Embryonic facial prominence (tissue), 1 donor: ENCODE measurements around the gene BAZ2B.

Experiments used
- DNase-seq: peaks from one replicate; pipeline ENCODE4 v3.0.0-alpha.2; 2016; ENCODE audit errors: extremely low spot score

BAZ2B gene

DNA sequence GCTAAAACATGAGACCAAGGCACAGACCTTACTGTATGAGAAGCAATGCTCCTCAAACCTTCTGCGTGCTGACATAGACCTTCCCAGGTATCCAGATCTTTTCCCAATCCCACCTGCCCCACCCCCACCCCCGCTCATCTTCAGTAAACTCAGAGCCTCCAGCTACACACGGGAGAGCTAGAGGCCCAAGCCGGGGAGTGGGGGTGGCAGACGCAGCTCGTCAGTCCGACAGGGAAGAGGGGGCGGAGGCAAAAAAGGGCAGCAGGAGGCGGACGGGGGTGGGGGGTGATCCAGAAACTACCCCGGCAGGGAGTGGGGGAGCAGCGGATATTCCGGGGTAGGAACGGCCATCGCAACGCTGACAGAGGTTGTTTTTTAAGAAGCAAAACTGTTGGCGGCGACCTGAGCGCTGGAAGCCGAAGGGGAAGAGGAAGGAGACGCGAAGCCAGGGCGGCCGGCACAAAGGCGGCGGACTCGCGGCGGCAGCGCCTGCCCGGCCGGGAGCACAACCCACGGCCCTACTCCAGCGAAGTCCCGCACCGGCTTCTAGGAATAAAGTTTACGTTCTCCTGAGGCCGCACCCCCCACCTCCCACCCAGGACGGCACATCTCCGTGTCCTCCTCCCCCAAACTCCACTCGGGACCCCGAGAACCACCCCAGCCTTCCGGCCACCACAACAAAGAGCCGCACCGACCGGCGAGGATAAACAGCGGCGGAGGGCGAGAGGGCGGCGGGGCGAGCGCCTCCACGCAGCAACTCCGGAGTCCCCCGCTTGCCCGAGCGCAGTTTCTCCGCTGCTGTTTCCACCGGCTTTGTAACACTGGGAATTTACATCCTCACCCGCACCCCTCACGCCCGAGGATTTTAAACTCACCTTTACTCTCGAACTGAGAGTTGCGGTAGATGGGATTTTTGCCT lies 722 bp downstream of the BAZ2B start:
- peak; percentile 93 for DNase-seq

- no peak for DNase-seq
Observed at GRCh38 chr2:159614534-159615366, 1.6 kb downstream of the BAZ2B start.

DNA sequence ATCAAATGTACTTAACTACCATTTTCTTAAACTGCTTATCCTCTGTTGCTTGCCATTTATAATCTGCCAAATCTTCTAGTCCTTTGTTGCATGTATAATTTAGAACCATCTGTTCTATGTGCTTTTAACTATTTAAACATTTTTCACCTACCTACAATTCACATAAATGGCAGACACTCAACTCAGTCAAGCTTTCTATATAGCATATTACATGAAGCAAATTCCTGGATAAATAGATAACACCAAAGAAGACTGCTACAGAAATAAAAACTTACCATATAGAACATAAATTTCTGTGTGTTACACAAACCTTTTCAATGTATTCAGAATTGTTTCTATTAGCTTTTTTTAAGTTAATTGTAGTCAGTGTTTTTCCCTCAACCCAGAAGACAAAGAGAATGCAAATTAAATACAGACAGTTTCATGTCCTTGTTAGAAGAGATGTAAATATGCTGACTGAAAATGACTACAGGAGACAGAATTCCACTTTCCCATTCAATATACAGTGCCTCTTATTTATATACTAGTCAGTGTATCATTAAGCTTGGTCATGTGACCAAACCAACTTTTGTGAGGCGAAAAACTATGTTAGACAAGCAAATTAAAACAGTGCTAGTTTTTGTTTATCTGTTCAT lies 2.6 kb downstream of the BAZ2B start:
- DNase-seq = peak; percentile 56

GRCh38 chr2:159613091-159613490 lies 3.3 kb downstream of the BAZ2B start:
- DNase-seq = no peak

- DNase-seq = no peak
Observed at GRCh38 chr2:159612255-159612901, 4.0 kb downstream of the BAZ2B start.

GRCh38 chr2:159609811-159610549 lies 6.4 kb downstream of the BAZ2B start:
- DNase-seq = no peak

- no peak for DNase-seq
Observed at GRCh38 chr2:159608723-159609308, 7.5 kb downstream of the BAZ2B start.

DNA sequence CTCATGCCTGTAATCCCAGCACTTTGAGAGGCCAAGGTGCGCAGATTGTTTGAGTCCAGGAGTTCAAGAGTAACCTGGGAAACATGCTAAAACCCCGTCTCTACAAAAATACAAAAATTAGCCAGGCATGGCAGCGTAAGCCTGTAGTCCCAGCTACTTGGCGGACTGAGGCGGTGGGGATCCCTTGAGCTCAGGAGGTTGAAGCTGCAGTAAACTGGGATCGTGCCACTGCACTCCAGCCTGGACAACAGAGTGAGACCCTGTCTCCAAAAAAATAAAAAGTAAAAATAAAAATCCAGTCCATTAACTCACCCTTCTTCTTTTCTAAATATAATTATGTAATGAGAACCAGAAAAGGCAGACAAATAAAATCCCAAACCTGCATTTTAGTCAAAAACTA lies 8.2 kb downstream of the BAZ2B start:
- no peak for DNase-seq

DNA sequence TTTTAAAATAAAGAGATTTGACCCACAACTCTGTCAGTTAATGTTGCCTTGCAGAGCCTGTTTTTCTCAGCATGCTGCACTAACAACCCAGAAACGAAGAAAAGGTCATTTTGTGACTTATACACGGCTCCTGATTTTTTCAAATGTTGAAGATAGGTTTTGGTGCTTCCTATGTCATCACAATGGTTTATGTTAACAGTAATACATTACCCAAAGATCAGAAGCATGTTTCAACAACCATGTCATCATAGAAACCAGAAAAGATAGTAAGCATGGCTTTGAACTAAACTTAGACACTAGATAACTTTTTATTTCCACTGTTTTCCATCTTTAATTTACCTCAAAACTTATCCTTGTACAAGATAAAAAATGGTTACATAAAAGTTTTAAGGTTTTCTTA lies 10.1 kb downstream of the BAZ2B start:
- DNase-seq = no peak

DNA sequence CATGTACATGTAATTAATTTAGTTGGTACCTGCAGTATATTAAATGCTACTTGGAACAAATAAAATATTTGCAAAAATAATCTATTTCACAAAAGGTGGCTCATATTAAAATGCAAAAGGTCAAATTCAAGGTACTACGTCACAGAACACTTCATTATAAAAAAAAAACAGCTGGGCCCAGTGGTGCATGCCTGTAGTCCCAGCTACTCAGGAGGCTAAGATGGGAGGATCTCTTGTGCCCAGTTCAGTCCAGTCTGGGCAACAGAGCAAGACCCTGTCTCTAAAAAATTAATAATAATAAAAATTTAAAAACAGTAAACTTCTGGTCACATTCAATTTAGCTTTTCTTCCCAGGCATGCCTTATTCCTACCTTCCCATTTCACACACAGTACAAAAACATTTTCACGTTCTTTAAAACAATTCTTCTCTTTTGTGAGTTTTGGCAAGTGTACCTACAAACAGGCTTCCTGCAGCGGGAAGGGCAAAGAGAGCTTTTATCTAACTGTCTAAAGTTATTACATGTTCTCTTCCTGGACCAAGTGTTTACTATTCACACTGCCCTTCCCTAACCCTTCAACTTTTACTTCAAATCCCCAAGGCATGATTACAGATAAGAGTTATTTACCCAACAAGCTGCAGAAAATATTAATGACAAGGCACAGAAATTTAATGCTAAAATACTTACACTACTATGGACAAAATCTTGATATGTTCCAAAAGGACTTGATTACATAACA lies 10.7 kb downstream of the BAZ2B start:
- no peak for DNase-seq

DNA sequence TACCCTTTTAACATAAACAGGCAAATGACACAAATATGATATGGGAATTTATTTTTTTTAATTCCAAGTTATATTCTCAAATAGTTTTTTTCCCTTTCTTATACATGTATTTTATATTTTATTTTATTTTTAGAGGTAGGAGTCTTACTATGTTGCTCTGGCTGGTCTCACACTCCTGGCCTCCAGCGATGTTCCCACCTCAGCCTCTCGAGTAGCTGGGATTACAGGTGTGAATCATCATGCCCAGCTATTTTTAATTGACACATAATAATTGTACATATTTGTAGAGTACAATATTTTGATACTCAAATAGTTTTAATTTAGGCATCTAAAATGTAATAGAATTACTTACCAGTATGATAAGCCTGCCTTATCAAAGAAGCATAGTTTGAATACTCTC lies 12.2 kb downstream of the BAZ2B start:
- no peak for DNase-seq

DNA sequence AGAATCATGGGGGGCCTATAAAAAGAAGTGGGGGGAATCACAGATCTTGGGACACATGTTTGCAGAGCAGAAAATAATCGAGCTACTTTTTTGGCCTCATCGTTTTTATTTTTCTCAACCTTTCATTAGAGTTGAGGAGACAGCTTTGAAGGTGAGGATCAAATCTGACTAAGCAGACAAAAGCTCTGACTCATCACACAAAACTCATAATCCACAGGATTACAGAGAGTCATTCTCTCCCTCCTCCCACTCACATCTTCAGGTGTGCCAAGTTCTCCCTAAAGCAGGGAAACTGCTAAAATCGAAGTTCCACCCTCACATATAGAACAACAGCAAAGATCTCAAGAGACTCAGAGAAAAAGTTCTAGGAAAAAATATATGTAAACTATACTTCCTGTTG lies 15.6 kb downstream of the BAZ2B start:
- no peak for DNase-seq

DNA sequence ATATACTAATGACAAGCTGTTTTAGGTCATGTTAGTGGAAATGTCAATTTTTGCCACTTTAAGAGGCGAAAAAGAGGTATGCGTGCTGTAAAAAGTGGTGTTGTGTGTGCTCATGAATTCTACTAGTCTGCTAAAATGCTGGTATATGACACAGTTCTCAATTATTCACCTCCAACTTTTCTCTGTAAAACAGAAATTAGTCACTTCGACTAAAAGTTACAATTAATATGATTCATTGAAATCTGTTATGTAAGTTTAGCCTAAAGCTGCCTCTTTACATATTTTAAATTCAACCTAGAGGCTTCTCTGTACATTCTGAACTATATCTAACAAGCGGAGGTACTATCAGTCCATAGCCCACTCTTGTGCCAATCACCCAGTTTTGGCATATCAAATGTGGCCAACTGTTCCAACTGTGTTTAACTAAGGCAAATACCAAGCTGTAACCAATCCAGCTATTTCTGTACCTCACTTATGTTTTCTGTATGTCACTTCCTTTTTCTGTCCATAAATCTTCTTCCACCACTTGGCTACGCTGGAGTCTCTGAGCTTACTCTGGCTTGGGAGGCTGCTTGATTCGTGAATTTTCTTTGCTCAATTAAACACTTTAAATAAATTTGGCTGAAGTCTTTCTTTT lies 20.8 kb downstream of the BAZ2B start:
- no peak for DNase-seq

DNA sequence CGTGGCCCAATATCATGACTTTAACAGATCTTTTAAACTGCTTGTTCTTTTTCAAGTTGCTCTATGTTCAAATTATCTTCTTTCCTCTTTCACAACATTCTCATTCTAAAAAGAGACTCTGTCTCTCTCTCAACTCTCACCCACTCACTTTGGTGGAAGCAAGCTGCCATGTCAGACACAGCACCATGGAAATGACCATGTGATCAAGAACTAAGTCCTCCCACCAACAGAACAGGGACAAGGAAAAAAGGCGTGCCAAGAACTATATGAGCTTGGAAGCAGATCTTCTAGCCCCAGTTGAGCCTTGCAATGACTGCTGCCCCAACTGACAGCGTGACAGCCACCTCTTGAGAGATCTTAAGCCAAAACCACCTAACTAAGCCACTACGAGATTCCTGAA lies 23.9 kb downstream of the BAZ2B start:
- no peak for DNase-seq

- DNase-seq = no peak
Observed at GRCh38 chr2:159591221-159591620, 25.1 kb downstream of the BAZ2B start.

DNA sequence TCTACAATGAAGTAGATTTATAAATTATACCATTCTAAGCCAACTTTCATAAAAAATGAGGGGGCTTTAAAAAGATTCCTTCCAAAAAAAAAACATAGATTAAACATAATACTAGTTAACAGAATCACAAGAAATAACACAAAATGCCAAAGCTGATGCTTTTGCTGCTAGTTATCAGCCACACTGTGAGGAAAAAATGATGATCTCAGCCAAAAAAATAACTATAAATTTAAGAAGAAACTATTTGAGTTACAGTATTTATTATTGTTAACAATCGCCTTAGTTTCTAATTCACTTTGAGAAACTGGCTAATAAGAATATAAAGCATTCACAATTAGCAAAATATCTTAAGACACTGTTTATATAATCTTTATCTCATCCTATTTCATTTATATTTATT lies 27.1 kb downstream of the BAZ2B start:
- DNase-seq = no peak

GRCh38 chr2:159586034-159586433 lies 30.3 kb downstream of the BAZ2B start:
- DNase-seq = no peak

DNA sequence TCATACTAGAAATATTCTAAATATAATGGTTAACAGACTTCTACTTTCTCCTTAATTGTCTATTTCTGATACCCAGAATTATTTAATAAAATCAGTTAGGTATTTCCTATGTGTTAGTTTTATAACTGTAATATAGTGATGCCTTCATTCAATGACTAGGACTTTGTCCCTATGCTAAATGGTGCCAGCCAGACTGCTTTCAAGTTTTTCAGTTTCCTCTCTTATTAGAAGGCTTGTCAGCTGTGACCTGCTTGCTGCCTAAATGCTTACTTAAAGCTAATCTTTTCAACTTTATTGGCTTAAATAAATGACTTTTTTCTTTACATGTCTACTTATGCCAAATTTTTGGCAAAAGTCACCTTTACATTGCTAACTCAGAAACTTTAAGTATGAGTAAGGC lies 30.7 kb downstream of the BAZ2B start:
- no peak for DNase-seq

DNA sequence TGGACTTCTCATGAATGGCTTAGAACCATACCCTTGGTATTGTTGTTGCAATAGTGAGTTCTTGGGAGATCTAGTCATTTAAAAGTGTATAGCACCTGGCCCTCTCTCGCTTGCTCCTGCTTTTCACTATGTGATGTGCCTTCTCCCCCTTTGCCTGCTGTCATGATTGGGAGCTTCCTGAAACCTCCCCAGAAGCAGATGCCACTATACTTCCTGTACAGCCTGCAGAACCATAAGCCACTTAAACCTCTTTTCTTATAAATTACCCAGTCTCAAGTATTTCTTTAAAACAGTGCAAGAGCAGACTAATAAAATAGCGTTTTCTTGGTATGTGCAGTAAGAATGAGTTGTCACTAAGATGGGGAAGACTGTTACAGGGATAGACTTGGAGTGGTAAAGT lies 31.6 kb downstream of the BAZ2B start:
- DNase-seq = no peak
